Femur (tissue), 1 donor: ENCODE data around the gene ERGIC1.

Experiments
- DNase-seq: peaks from one replicate; pipeline ENCODE4 v3.0.0-alpha.2; 2017

The ERGIC1 gene

GRCh38 chr5:172994405-172994804 is 160.4 kb downstream of the ERGIC1 start:
- DNase-seq: no peak

GRCh38 chr5:172999372-172999973 is 165.4 kb downstream of the ERGIC1 start:
- no peak for DNase-seq

GRCh38 chr5:172999974-173000373 is 165.9 kb downstream of the ERGIC1 start:
- no peak for DNase-seq

GRCh38 chr5:173001229-173001841 is 167.3 kb downstream of the ERGIC1 start:
- DNase-seq: peak; percentile 24
